ENCODE data around the gene KRT74. TPM values are rescaled to one million over a fixed set of nuclear protein-coding genes. Genes with fewer than 3 reads are reported as not detected.

The KRT74 gene
- total RNA-seq, 1 donor from 2014 or later = not detected

GRCh38 chr12:52551216-52551865, 22.3 kb downstream of the KRT74 start:
- TF ChIP-seq CTCF (IDR thresholded peaks at IDR 0.05; ENCODE audit: insufficient read depth, low read length, poor library complexity, severe bottlenecking) = no peak
- Histone ChIP-seq H3K4me3 (ENCODE audit: low read depth, low read length) (no peak overlapping the region), H3K36me3 (ENCODE audit: control insufficient read depth, insufficient read depth, low read length) (no peaks in the 10 kb centered on the region), H3K27me3 (ENCODE audit: control insufficient read depth, insufficient read depth, low read length) (peaks cover 9% of the 10 kb centered on the region)
- DNase-seq (ENCODE audit: low read depth) = no peak

- H3K36me3 ChIP-seq (ENCODE audit: control insufficient read depth, insufficient read depth, low read length) = no peaks in the 10 kb centered on the region
- H3K27me3 ChIP-seq (ENCODE audit: control insufficient read depth, insufficient read depth, low read length) = peaks cover 2% of the 10 kb centered on the region
- DNase-seq (ENCODE audit: low read depth) = no peak
- H3K4me3 ChIP-seq (ENCODE audit: low read depth, low read length) = no peak overlapping the region
- TF ChIP-seq CTCF (IDR thresholded peaks at IDR 0.05; ENCODE audit: insufficient read depth, low read length, poor library complexity, severe bottlenecking) = no peak
Observed at GRCh38 chr12:52546126-52546525, 27.5 kb downstream of the KRT74 start.

GRCh38 chr12:52543985-52544883, 29.4 kb downstream of the KRT74 start:
- no peak for DNase-seq (ENCODE audit: low read depth)
- no peak for TF ChIP-seq CTCF (IDR thresholded peaks at IDR 0.05; ENCODE audit: insufficient read depth, low read length, poor library complexity, severe bottlenecking)
- H3K36me3 ChIP-seq (ENCODE audit: control insufficient read depth, insufficient read depth, low read length) = no peaks in the 10 kb centered on the region
- no peaks in the 10 kb centered on the region for H3K27me3 ChIP-seq (ENCODE audit: control insufficient read depth, insufficient read depth, low read length)
- H3K4me3 ChIP-seq (ENCODE audit: low read depth, low read length) = no peak overlapping the region

- Histone ChIP-seq H3K4me3 (ENCODE audit: low read depth, low read length) (no peak overlapping the region), H3K27me3 (ENCODE audit: control insufficient read depth, insufficient read depth, low read length) (no peaks in the 10 kb centered on the region), H3K36me3 (ENCODE audit: control insufficient read depth, insufficient read depth, low read length) (no peaks in the 10 kb centered on the region)
- no peak for TF ChIP-seq CTCF (IDR thresholded peaks at IDR 0.05; ENCODE audit: insufficient read depth, low read length, poor library complexity, severe bottlenecking)
- no peak for DNase-seq (ENCODE audit: low read depth)
Observed at GRCh38 chr12:52542785-52543318, 30.8 kb downstream of the KRT74 start.

- no peak for DNase-seq (ENCODE audit: low read depth)
- no peak for TF ChIP-seq CTCF (IDR thresholded peaks at IDR 0.05; ENCODE audit: insufficient read depth, low read length, poor library complexity, severe bottlenecking)
- Histone ChIP-seq H3K36me3 (ENCODE audit: control insufficient read depth, insufficient read depth, low read length) (no peaks in the 10 kb centered on the region), H3K4me3 (ENCODE audit: low read depth, low read length) (no peak overlapping the region), H3K27me3 (ENCODE audit: control insufficient read depth, insufficient read depth, low read length) (no peaks in the 10 kb centered on the region)
Observed at GRCh38 chr12:52542157-52542556, 31.5 kb downstream of the KRT74 start.

Measured in kidney epithelial cell (primary cell).